ENCODE data around the gene GLCE.

DNA sequence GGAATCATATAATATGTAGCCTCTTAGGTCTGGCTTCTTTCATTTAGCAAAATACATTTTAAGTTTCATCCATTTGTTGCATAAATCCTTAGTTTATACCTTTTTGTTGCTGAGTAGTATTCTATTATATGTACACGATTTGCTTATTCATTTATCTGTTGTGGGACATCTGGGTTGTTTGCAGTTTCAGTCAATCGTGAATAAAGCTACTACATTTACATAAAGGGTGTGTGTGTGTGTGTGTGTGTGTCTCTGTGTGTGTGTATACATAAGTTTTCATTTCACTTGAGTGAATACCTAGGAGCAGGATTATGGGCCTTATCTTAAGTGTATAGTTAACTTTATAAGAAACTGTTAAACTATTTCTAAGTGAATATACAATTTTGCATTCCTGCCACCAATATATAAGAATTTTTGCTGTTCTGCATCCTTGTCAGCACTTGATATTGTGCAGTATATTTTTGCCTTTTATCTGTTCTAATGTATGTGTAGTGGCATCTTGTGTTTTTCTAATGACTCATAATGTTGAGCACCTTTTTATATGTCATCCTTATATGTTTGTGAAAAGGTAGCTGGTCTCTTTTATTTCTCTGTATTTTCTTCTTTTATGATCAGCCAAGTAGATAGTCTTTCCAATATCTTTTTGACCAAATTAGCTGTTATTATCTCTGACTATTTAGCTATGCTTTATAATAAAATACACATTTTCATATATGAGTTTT, 55.0 kb downstream of the GLCE start:
- TF ChIP-seq, protein P1, sequence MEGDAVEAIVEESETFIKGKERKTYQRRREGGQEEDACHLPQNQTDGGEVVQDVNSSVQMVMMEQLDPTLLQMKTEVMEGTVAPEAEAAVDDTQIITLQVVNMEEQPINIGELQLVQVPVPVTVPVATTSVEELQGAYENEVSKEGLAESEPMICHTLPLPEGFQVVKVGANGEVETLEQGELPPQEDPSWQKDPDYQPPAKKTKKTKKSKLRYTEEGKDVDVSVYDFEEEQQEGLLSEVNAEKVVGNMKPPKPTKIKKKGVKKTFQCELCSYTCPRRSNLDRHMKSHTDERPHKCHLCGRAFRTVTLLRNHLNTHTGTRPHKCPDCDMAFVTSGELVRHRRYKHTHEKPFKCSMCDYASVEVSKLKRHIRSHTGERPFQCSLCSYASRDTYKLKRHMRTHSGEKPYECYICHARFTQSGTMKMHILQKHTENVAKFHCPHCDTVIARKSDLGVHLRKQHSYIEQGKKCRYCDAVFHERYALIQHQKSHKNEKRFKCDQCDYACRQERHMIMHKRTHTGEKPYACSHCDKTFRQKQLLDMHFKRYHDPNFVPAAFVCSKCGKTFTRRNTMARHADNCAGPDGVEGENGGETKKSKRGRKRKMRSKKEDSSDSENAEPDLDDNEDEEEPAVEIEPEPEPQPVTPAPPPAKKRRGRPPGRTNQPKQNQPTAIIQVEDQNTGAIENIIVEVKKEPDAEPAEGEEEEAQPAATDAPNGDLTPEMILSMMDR (IDR thresholded peaks at IDR 0.05): no peak
- TF ChIP-seq POLR2A (IDR thresholded peaks at IDR 0.05) (no peak), EP300 (IDR thresholded peaks at IDR 0.05) (no peak)
